NCI-H146 treated with DMSO at 0.1 percent for 48 hours (cell line): ENCODE measurements around the gene EEA1.
"Not testable (repeated sequence)": the region's sequence is repeated elsewhere in the genome, so short reads cannot be mapped to it uniquely, and the experiment has no call there.

Source experiments
- DNase-seq: peaks from one replicate; lab custom pipeline; 2025; ENCODE audit not compliant: unreplicated experiment; lab: John Stamatoyannopoulos, UW

The EEA1 gene

DNA sequence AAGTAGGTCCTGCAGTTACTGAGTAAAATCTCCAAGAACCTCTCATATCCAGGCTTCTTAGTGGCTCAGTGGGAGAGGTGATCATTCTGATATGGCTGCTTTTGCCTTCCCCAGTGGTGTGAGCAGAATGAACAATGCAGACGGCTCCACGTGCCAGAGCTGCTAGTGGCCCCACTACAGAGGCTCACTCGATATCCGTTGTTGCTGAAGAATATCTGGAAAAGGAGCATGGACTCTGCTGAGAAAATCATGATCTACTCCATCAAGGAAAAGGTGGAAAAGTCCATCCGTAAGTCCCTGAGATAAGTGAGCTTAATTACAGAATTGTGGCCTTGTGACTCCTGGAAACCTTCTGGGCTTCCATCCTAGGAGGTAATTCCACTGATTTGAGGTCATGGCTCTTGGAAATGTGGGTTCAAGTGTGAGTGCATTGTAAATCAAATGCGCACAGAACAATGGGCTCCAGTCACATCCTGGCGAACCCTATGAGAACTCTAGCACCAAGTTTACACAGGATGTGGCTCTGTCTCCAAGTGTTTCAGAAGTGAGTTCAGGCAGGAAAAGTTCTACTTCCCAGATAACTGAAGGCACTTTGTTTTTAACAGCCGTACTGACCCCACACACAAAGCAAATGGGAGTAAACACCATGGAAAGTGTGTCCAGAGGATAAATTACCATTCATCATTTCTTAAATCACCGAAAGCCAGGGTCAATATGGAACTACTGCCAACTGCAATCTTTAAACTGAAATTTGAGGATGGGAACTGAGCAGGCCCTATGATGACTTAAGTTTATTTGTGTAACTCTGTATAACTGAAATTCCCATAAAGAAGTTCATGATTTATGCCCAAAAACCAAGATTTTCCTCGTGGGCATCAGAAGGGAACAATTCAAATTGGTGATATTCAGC lies 174.9 kb downstream of the EEA1 start:
- no peak for DNase-seq

- not testable (repeated sequence) for DNase-seq
Measured at GRCh38 chr12:92749691-92750090, 179.4 kb downstream of the EEA1 start.

- no peak for DNase-seq
Measured at GRCh38 chr12:92747151-92747550, 181.9 kb downstream of the EEA1 start.

GRCh38 chr12:92745856-92746550 lies 183.1 kb downstream of the EEA1 start:
- DNase-seq, result no peak

- no peak for DNase-seq
Measured at GRCh38 chr12:92743026-92743425, 186.1 kb downstream of the EEA1 start.

GRCh38 chr12:92740411-92740810 lies 188.7 kb downstream of the EEA1 start:
- DNase-seq, result no peak

- DNase-seq, result no peak
Measured at GRCh38 chr12:92739113-92739512, 190.0 kb downstream of the EEA1 start.

- DNase-seq, result no peak
Measured at GRCh38 chr12:92737855-92738850, 190.9 kb downstream of the EEA1 start.

GRCh38 chr12:92736605-92737004 lies 192.5 kb downstream of the EEA1 start:
- DNase-seq, result no peak

GRCh38 chr12:92735131-92735721 lies 193.9 kb downstream of the EEA1 start:
- DNase-seq, result no peak

- DNase-seq, result no peak
Measured at GRCh38 chr12:92733661-92734060, 195.4 kb downstream of the EEA1 start.

- no peak for DNase-seq
Measured at GRCh38 chr12:92733181-92733580, 195.9 kb downstream of the EEA1 start.

DNA sequence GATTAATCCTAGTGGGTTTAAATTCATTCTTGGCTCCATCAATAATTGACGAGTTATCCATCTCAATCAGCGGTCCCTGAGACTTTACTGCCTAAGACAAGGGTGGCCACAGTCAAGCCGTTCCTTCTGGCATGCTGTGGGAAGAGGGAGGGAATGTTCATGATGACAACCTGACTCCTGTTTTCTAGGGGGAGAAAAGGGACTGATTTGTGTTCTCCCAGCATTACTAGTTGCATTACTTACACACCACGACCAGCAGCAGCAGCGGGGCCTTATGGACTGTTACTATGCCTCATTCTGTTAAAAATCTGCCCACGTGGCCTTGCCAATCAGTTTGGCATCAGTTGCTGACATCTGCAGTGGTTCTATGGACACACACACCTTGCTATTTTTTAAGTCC lies 196.4 kb downstream of the EEA1 start:
- DNase-seq, result no peak

DNA sequence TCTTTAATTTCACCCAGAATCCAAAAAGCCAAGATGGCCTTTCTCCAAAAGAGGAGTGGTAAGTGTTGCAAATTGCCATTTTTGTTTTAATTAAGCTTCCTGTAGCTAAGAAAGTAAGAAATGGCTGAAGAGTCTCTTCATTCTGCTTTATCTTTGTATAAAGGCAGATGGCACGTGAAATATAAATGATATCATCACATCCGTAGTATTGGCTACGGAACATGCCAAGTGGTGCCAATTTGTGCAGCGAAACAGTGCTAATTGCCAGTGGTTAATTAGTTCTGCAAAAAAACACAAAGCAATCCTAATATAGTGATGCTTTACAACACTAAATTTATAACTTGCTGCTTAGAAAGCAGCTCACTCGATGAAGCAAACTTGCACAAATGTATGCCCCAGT lies 196.9 kb downstream of the EEA1 start:
- DNase-seq, result no peak

DNA sequence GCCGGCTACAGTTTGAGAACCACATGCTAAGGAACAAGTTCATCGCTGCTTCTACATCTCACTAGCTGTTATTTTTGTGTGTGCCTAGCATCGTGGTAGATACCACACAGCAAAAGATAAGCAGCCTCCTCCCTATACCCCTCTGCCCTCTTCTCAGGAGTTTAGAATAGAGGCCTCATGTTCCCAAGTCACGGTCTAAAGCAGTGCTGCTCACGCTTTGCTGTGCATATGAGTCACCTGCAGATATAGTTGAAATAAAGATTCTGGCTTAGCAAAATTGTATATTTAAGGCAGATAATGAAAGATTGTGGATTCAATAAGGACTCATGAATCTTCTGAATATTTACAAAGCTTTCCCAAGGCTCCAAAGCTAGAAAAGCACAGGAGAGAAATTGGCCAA lies 198.3 kb downstream of the EEA1 start:
- no peak for DNase-seq

DNA sequence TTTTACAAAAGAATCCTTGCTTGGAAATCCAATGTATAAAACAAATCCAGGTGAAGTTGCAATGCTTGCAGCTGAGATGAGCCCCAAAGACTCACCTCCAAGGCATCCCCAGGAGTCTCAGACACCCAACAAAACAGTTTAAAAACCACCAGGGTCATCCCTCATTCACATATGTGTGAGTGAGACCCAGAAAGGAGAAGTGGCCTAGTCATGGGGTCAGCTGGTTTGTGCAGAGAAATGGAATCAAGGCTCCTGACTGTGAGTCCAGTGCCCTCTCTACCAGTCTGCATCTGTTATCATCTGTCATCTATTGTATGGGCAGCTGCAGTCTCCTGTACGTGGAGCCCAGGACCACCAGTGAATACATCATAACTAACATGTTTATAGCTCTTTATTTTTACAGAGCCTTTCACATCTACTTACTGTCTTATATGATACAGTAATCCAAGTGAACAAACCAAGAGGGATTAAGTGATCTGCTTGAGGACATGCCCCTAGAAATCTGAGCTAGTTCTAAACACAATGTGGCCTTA lies 199.3 kb downstream of the EEA1 start:
- no peak for DNase-seq

GRCh38 chr12:92726850-92727249 lies 202.2 kb downstream of the EEA1 start:
- DNase-seq, result no peak

DNA sequence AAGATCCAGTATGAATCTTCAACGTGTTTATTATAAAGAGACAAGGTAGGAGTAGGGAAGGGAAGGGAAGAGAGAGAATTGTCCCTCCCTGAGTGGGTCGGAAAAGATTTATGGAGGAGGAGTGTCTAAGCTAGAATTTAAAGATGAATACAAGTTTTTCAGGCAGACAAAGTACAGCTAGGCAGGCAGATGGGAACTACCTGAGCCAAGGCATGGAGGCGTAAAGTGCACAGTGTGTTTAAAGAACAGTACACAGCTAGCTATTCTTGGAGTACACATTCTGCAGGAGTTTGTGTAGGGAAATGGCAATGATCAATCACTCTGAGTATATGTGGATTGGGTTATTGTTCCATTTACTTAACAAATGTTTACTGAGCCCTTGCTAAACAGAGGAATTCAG lies 206.2 kb downstream of the EEA1 start:
- no peak for DNase-seq

- no peak for DNase-seq
Measured at GRCh38 chr12:92721656-92722055, 207.4 kb downstream of the EEA1 start.

DNA sequence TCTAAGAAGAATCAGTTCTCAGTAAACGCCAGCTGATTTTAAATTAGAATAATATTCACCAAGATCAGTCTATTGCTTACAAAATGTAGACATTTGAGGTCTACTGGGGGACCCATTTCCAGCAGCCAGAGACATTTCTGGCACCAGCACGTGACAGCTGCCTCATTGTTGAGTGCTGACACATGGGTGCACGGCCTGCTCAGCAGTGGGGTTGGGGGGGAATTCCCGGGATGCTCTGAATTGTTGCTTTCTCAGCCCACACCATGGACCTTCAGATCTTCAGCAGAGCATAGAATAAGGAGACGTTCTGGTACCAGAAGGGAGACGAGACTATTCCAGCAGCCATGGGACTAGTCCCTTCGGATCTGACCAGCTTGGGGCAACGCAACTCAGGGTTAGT lies 208.0 kb downstream of the EEA1 start:
- no peak for DNase-seq
